K562 (cell line): ENCODE results near the gene TSSK1B. TPM values are rescaled to one million over a fixed set of nuclear protein-coding genes. Genes with fewer than 3 reads are reported as not detected.

Experiments used
- ATAC-seq: fragments of 200-7000 bp; cut with Tn5 transposase; 3 replicates; pipeline ENCODE4 v1.9.1; 2020; ENCODE audit warnings: moderate library complexity
- BruUV-seq: library from RNA; stranded (reverse); fragments of 400-500 nt; replicated peaks from 2 replicates; lab custom pipeline; 2021; lab: Mats Ljungman, UMichigan
- CTCF ChIA-PET: fragments of 300-600 bp; formaldehyde crosslinking; extraction: SDS; loops from one replicate; lab custom pipeline; 2021; ENCODE audit warnings: low intra/inter-chr PET ratio; lab: Yijun Ruan, JAX
- POLR2A ChIA-PET: fragments of 300-600, 350-650 bp; sonication (Branson Sonifier 250); formaldehyde crosslinking; extraction: SDS; loops from one replicate; lab custom pipeline; 2021; ENCODE audit warnings: antibody characterized with exemption, inconsistent platforms; lab: Yijun Ruan, JAX
- DNase-seq, 4 experiments: peaks; one replicate each; pipeline versions ENCODE4 v3.0.0 to v3.0.0-alpha.2; 2011 to 2018; ENCODE audit warnings: low spot score in 3 of 4, mixed read lengths in 3 of 4; ENCODE audit errors: extremely low read depth in 1 of 4
- FAIRE-seq: peaks from 2 replicates; lab custom pipeline; 2011; peaks lifted over from hg19 to GRCh38; lab: Jason Lieb, UNC
- H2AFZ ChIP-seq: 2 replicates; pipeline ENCODE4 v1.6.0; 2011; ENCODE audit warnings: low read depth, low read length, control low read depth, inconsistent platforms
- H3K27ac ChIP-seq: fragments of 200-600 bp; 3 replicates; pipeline ENCODE4 v1.8.0; 2011; ENCODE audit warnings: low read depth, mild to moderate bottlenecking, control low read depth, inconsistent platforms, low read length, moderate library complexity, mixed read lengths; ENCODE audit errors: extremely low read depth
- H3K27me3 ChIP-seq, 2 experiments: fragments of 300-600 bp in 1 of 2; 2 replicates in 1 of 2; 3 replicates in 1 of 2; pipeline versions ENCODE4 v1.6.0 to v1.8.0; 2011; ENCODE audit warnings: inconsistent platforms in 2 of 2, low read length in 2 of 2, mild to moderate bottlenecking in 1 of 2, mixed read lengths in 1 of 2, moderate library complexity in 1 of 2; ENCODE audit not compliant: control insufficient read depth in 2 of 2, insufficient read depth in 2 of 2
- H3K36me3 ChIP-seq: fragments of 300-600 bp; 3 replicates; pipeline ENCODE4 v1.8.0; 2011; ENCODE audit warnings: mild to moderate bottlenecking, low read length, inconsistent platforms; ENCODE audit not compliant: control insufficient read depth, insufficient read depth
- H3K4me1 ChIP-seq, 2 experiments: fragments of 200-600 bp in 1 of 2; replicated peaks in 1 of 2; 2 replicates in 1 of 2; 3 replicates in 1 of 2; pipeline versions ENCODE4 v1.5.1 to v1.8.0; 2011; ENCODE audit warnings: inconsistent platforms in 2 of 2, low read length in 2 of 2, mild to moderate bottlenecking in 1 of 2, mixed read lengths in 1 of 2, moderate library complexity in 1 of 2; ENCODE audit not compliant: control insufficient read depth in 2 of 2, insufficient read depth in 2 of 2
- H3K4me2 ChIP-seq: 2 replicates; pipeline ENCODE4 v1.6.1; 2011; ENCODE audit warnings: low read length, control low read depth, inconsistent platforms, mixed read lengths; ENCODE audit not compliant: insufficient read depth
- H3K4me3 ChIP-seq: fragments of 200-600 bp; sonication (generic), shearing (Covaris generic); 2 replicates; pipeline ENCODE4 v1.5.1; 2016; ENCODE audit warnings: control low read depth, inconsistent platforms
- H3K79me2 ChIP-seq: fragments of 200-600 bp; 3 replicates; pipeline ENCODE4 v1.8.0; 2011; ENCODE audit warnings: low read length, inconsistent platforms; ENCODE audit not compliant: control insufficient read depth, insufficient read depth
- H3K9ac ChIP-seq, 2 experiments: 2 replicates each; pipeline versions ENCODE4 v1.6.0 to v1.6.1; 2011; ENCODE audit warnings: low read depth in 2 of 2, low read length in 2 of 2, control low read depth in 1 of 2, inconsistent platforms in 1 of 2, mild to moderate bottlenecking in 1 of 2, mixed read lengths in 1 of 2; ENCODE audit not compliant: insufficient read depth in 1 of 2
- H3K9me1 ChIP-seq: one replicate; pipeline ENCODE4 v1.6.0; 2011; ENCODE audit warnings: inconsistent platforms, mild to moderate bottlenecking, low read length, moderate library complexity; ENCODE audit not compliant: control insufficient read depth, insufficient read depth
- H3K9me3 ChIP-seq: replicated peaks from 2 replicates; pipeline ENCODE4 v1.5.1; 2011; ENCODE audit warnings: low read depth, low read length, inconsistent platforms; ENCODE audit not compliant: control insufficient read depth, insufficient read depth
- H4K20me1 ChIP-seq: replicated peaks from 2 replicates; pipeline ENCODE4 v1.6.1; 2011; ENCODE audit warnings: low read length, inconsistent platforms, mixed read lengths; ENCODE audit not compliant: control insufficient read depth, insufficient read depth
- E2F4 ChIP-seq: sonication (generic); formaldehyde crosslinking; IDR thresholded peaks from 2 replicates; pipeline ENCODE4 v1.8.0; 2022; ENCODE audit warnings: mild to moderate bottlenecking, low read depth, missing genetic modification reagents
- GATA2 ChIP-seq: sonication (generic); formaldehyde crosslinking; IDR thresholded peaks from 2 replicates; pipeline ENCODE4 v1.4.0; 2020; ENCODE audit warnings: mild to moderate bottlenecking, missing genetic modification reagents
- KAT2B ChIP-seq: IDR thresholded peaks from one replicate; pipeline ENCODE4 v1.6.1; 2012; ENCODE audit warnings: low read depth, mild to moderate bottlenecking, control low read depth, inconsistent platforms, low read length, moderate library complexity
- MED1 ChIP-seq: sonication (generic); formaldehyde crosslinking; IDR thresholded peaks from 2 replicates; pipeline ENCODE4 v1.8.1; 2023; ENCODE audit warnings: missing genetic modification reagents, borderline replicate concordance
- NFIC ChIP-seq: fragments of 450-650 bp; IDR thresholded peaks from 2 replicates; pipeline ENCODE4 v1.6.1; 2017; ENCODE audit warnings: mild to moderate bottlenecking, inconsistent platforms
- NFIX ChIP-seq: fragments of 250-450 bp; sonication (Bioruptor Pico); IDR thresholded peaks from 2 replicates; pipeline ENCODE4 v1.4.0; 2020; ENCODE audit warnings: low read depth, mild to moderate bottlenecking, moderate library complexity
- PHF21A ChIP-seq: fragments of 450-650 bp; IDR thresholded peaks from 2 replicates; pipeline ENCODE4 v1.6.1; 2017; ENCODE audit warnings: low read depth, borderline replicate concordance
- RCOR1 ChIP-seq, 2 experiments: IDR thresholded peaks; 2 replicates each; pipeline ENCODE4 v1.6.1; 2012; ENCODE audit warnings: low read depth in 2 of 2, low read length in 2 of 2, borderline replicate concordance in 1 of 2, improper control_type of control experiment in 1 of 2
- TAF7 ChIP-seq: fragments of 450-650 bp; IDR thresholded peaks from 2 replicates; pipeline ENCODE4 v1.6.1; 2016; ENCODE audit warnings: missing genetic modification characterization, missing compliant biosample characterization
- ZBED1 ChIP-seq: IDR thresholded peaks from 2 replicates; pipeline ENCODE4 v1.6.1; 2014
- ZBTB17 ChIP-seq: fragments of 450-650 bp; formaldehyde crosslinking; IDR thresholded peaks from 2 replicates; pipeline ENCODE4 v1.4.0; 2020; ENCODE audit warnings: mild to moderate bottlenecking
- ZBTB8A ChIP-seq: fragments of 450-650 bp; IDR thresholded peaks from 2 replicates; pipeline ENCODE4 v1.6.1; 2018; ENCODE audit warnings: mild to moderate bottlenecking, moderate library complexity; ENCODE audit not compliant: partially characterized antibody
- ZNF174 ChIP-seq: fragments of 250-450 bp; sonication (Bioruptor Pico); IDR thresholded peaks from 2 replicates; pipeline ENCODE4 v1.4.0; 2020; ENCODE audit warnings: mild to moderate bottlenecking
- WGBS: fragments of 100-300 bp; shearing (Covaris generic); methylation state at CpG from one replicate; pipeline ENCODE4 v1.1.6; 2016; ENCODE audit warnings: low coverage, mixed read lengths; ENCODE audit not compliant: insufficient coverage; ENCODE audit errors: missing lambda C conversion rate; 5-methylcytosine and 5-hydroxymethylcytosine counted together
- in situ Hi-C: fragments of 300-500 bp; cut with MboI; formaldehyde crosslinking; loops from 4 replicates; pipeline ENCODE4 v1.15.0; 2018; ENCODE audit warnings: inconsistent platforms, mixed read lengths
- intact Hi-C: fragments of 100-400 bp; cut with micrococcal nuclease; formaldehyde crosslinking; loops from 2 replicates; pipeline ENCODE4 v1.14.2; 2022
- polyA plus RNA-seq, 8 experiments: library from polyadenylated mRNA; depleted of rRNA in 4 of 8; stranded (reverse) in 5 of 8; unstranded in 3 of 8; fragments of >200 nt; fragmentation: Nextera tagmentation in 2 of 8; fragmentation: Illumina TruSeq in 1 of 8; extraction: Ambion mirVana in 2 of 8; extraction: Trizol in 1 of 8; gene quantifications; 2 replicates each; pipeline versions ENCODE4 v1.2.1 to v1.2.3, GENCODE V29; 2011 to 2014; ENCODE audit warnings: inconsistent platforms in 1 of 8, missing spikeins in 1 of 8
- total RNA-seq, 7 experiments: library from RNA; depleted of rRNA in 6 of 7; stranded (reverse); fragments of >200 nt in 6 of 7; fragmentation: Illumina TruSeq in 2 of 7; extraction: Trizol in 2 of 7; gene quantifications; 2 replicates each; pipeline versions ENCODE4 v1.2.1 to v1.2.3, GENCODE V29; 2011 to 2021; ENCODE audit warnings: low replicate concordance in 1 of 7

The TSSK1B gene
- total and polyA plus RNA-seq, 9 of the 15 experiments (the other 6 are each of a cell fraction or from before 2014, with no cell fraction given), result not detected

GRCh38 chr5:113394658-113395057, 40.1 kb downstream of the TSSK1B start:
- Histone ChIP-seq H3K79me2 (no peaks in the 10 kb centered on the region), H4K20me1 (no peaks in the 10 kb centered on the region), H3K9me1 (no peaks in the 10 kb centered on the region), H3K27me3 (no peaks in the 10 kb centered on the region), H2AFZ (no peak overlapping the region), H3K9me3 (no peaks in the 10 kb centered on the region), H3K4me1 (no peaks in the 10 kb centered on the region), H3K4me2 (no peak overlapping the region), H3K9ac (no peak overlapping the region), H3K27ac (no peak overlapping the region), H3K36me3 (no peaks in the 10 kb centered on the region), H3K4me3 (no peak overlapping the region)
- no TSS peak for BruUV-seq
- DNase-seq (no peak), ATAC-seq (no peak), FAIRE-seq (no peak)
- 7% methylated on average over 2 of the region's 2 CpGs for WGBS
- in situ Hi-C loops, result no loop called here
- ChIA-PET POLR2A (no interaction called here), CTCF (no interaction called here)
- intact Hi-C loops, result no loop called here
- TF ChIP-seq NFIX (CRISPR knock-in tag), result no peak
- no peak for TF ChIP-seq MED1 (CRISPR knock-in tag)
- TF ChIP-seq ZBED1, result no peak
- TF ChIP-seq RCOR1 (IDR thresholded peaks at IDR 0.05; ENCODE audit: borderline replicate concordance in 1 of 2, low read depth in 2 of 2, low read length in 2 of 2), result no peak
- no peak for TF ChIP-seq ZBTB8A
- no peak for TF ChIP-seq GATA2 (CRISPR knock-in tag)
- no peak for TF ChIP-seq ZNF174
- no peak for TF ChIP-seq KAT2B
- no peak for TF ChIP-seq NFIC
- no peak for TF ChIP-seq E2F4 (CRISPR knock-in tag)
- no peak for TF ChIP-seq ZBTB17 (CRISPR knock-in tag)
- TF ChIP-seq TAF7, result no peak
- TF ChIP-seq PHF21A, result no peak
